Measurements from ENCODE around the gene C19orf53. TPM values are rescaled to one million over a fixed set of nuclear protein-coding genes. Genes with fewer than 3 reads are reported as not detected.
"Not testable (repeated sequence)": the region's sequence is repeated elsewhere in the genome, so short reads cannot be mapped to it uniquely, and the experiment has no call there.

Gene C19orf53
- total RNA-seq, 3 donors from 2014 or later (not counting 1 experiment from before 2014, with no cell fraction given) = 52.2 to 56.6 (median 54.7) TPM

DNA sequence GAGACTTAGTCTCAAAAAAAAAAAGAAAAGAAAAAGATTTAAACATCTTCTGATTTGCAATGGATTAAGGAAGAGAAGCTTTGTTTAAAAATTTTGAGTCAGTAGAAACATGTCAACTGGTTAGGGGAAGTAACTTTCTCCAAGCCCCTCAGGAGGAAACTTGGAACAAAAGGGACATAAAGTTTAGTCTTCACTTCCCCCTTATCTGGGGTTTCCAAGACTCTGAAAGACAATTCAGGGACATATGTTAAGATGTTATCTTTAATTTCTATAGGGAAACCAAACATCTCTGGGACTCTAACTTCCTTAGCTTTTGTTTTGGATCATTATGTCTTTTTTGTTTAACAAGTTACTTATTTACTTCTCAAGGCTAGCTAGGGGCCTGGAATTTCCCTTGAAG, 30.1 kb upstream of the C19orf53 start:
- Histone ChIP-seq H3K4me3 (ENCODE audit: low read length) (no peak overlapping the region), H3K4me1 (ENCODE audit: control insufficient read depth, insufficient read depth, low read length) (peaks cover 18% of the 10 kb centered on the region), H3K27me3 (ENCODE audit: control insufficient read depth, insufficient read depth, low read length) (no peaks in the 10 kb centered on the region), H3K9me3 (ENCODE audit: control insufficient read depth, insufficient read depth, low read length) (no peaks in the 10 kb centered on the region), H3K36me3 (ENCODE audit: control insufficient read depth, insufficient read depth, low read length) (no peaks in the 10 kb centered on the region), H3K27ac (ENCODE audit: low read length) (no peak overlapping the region)
- Mint-ChIP-seq H3K4me3 (no peak overlapping the region), H3K27ac (no peak overlapping the region), H3K36me3 (no peaks in the 10 kb centered on the region), H3K27me3 (ENCODE audit: low read depth in 2 of 2) (no peaks in the 10 kb centered on the region), H3K9me3 (no peaks in the 10 kb centered on the region), H3K4me1 (peaks cover 12 to 14% of the 10 kb centered on the region in 2 donors)
- intact Hi-C loops (cut with micrococcal nuclease) = no loop called here
- ATAC-seq (no peak), DNase-seq (no peak)
- TF ChIP-seq, protein P1, sequence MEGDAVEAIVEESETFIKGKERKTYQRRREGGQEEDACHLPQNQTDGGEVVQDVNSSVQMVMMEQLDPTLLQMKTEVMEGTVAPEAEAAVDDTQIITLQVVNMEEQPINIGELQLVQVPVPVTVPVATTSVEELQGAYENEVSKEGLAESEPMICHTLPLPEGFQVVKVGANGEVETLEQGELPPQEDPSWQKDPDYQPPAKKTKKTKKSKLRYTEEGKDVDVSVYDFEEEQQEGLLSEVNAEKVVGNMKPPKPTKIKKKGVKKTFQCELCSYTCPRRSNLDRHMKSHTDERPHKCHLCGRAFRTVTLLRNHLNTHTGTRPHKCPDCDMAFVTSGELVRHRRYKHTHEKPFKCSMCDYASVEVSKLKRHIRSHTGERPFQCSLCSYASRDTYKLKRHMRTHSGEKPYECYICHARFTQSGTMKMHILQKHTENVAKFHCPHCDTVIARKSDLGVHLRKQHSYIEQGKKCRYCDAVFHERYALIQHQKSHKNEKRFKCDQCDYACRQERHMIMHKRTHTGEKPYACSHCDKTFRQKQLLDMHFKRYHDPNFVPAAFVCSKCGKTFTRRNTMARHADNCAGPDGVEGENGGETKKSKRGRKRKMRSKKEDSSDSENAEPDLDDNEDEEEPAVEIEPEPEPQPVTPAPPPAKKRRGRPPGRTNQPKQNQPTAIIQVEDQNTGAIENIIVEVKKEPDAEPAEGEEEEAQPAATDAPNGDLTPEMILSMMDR (IDR thresholded peaks at IDR 0.05) = no peak

DNA sequence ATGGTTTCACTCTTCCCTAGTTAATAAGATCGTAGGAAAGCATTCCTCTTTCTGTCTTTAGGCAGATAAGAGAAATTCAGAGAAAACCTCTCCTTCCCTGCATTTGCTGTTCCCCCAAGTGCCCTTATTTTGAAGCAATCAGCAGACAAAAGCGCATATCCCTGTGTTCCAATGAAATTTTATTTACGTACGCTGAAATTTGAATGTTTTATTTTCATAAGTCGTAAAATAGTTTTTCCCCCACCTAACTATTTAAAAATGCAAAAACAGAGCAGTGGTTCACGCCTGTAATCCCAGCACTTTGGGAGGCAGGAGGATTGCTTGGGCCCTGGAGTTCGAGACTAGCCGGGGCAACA, 27.2 kb upstream of the C19orf53 start:
- H3K9me3 Mint-ChIP-seq = no peaks in the 10 kb centered on the region
- peak overlapping the region; percentile 91 for H3K27ac Mint-ChIP-seq
- peak overlapping the region; percentile 35 for H3K4me3 ChIP-seq (ENCODE audit: low read length)
- TF ChIP-seq, protein P1 (IDR thresholded peaks at IDR 0.05) = no peak
- peaks cover 18% of the 10 kb centered on the region for H3K4me1 ChIP-seq (ENCODE audit: control insufficient read depth, insufficient read depth, low read length)
- ATAC-seq (no peak), DNase-seq (no peak)
- H3K27me3 ChIP-seq (ENCODE audit: control insufficient read depth, insufficient read depth, low read length) = no peaks in the 10 kb centered on the region
- intact Hi-C loops (cut with micrococcal nuclease) = no loop called here
- 94% methylated on average over 8 of the region's 8 CpGs for WGBS (ENCODE audit: insufficient coverage)
- H3K9me3 ChIP-seq (ENCODE audit: control insufficient read depth, insufficient read depth, low read length) = no peaks in the 10 kb centered on the region
- no peaks in the 10 kb centered on the region for H3K36me3 Mint-ChIP-seq
- H3K36me3 ChIP-seq (ENCODE audit: control insufficient read depth, insufficient read depth, low read length) = no peaks in the 10 kb centered on the region
- H3K4me1 Mint-ChIP-seq = peaks cover 14 to 22% of the 10 kb centered on the region in 2 donors
- H3K4me3 Mint-ChIP-seq = peak overlapping the region; percentile 61
- H3K27ac ChIP-seq (ENCODE audit: low read length) = peak overlapping the region; percentile 53
- H3K27me3 Mint-ChIP-seq (ENCODE audit: low read depth in 2 of 2) = no peaks in the 10 kb centered on the region

DNA sequence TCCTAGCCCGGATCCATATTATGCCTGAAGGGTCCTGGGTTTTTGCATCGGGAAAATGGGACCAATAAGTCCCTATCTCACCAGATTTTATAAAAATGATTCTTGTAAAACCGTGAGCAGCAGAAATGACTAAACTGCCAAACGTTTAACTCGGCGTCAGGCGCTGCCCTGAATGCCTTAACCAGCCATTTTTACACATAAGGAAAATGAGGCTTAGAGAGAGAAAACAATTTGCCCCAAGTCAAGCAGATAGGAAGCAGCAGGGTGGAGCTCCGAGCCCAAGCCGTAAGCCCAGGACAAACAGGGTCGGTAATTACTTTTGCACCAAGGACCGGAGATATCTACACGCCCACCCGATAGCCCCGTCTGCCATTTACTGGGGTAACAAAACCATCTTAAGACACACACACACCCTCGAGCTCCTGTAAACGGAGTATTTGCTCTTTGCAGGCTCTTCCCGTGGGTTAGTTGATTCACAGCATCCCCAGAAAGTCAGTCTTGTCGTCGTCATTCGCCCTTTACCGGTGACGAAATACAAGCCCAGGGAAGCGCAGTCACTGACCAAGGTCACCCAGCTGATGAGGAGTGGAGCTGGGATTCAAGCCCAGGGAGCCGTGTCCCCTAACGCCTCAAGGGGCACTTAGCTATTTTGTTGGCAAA, 26.0 kb upstream of the C19orf53 start:
- H3K27me3 ChIP-seq (ENCODE audit: control insufficient read depth, insufficient read depth, low read length) = no peaks in the 10 kb centered on the region
- 5% methylated on average over 25 of the region's 25 CpGs for WGBS (ENCODE audit: insufficient coverage)
- H3K36me3 ChIP-seq (ENCODE audit: control insufficient read depth, insufficient read depth, low read length) = peaks cover 6% of the 10 kb centered on the region
- peak in 1 of 2 donors; percentile 57 for DNase-seq
- H3K9me3 Mint-ChIP-seq = no peaks in the 10 kb centered on the region
- H3K4me3 Mint-ChIP-seq = peak overlapping the region; percentile 91
- TF ChIP-seq, protein P1 (IDR thresholded peaks at IDR 0.05) = no peak
- peak overlapping the region; percentile 91 for H3K27ac Mint-ChIP-seq
- H3K36me3 Mint-ChIP-seq = no peaks in the 10 kb centered on the region
- no peaks in the 10 kb centered on the region for H3K27me3 Mint-ChIP-seq (ENCODE audit: low read depth in 2 of 2)
- intact Hi-C loops (cut with micrococcal nuclease) = no loop called here
- H3K4me3 ChIP-seq (ENCODE audit: low read length) = peak overlapping the region; percentile 97
- peak overlapping the region; percentile 96 for H3K27ac ChIP-seq (ENCODE audit: low read length)
- H3K9me3 ChIP-seq (ENCODE audit: control insufficient read depth, insufficient read depth, low read length) = no peaks in the 10 kb centered on the region
- peaks cover 14 to 22% of the 10 kb centered on the region in 2 donors for H3K4me1 Mint-ChIP-seq
- peaks cover 18% of the 10 kb centered on the region for H3K4me1 ChIP-seq (ENCODE audit: control insufficient read depth, insufficient read depth, low read length)
- ATAC-seq = peak in 1 of 3 donors; percentile 5

DNA sequence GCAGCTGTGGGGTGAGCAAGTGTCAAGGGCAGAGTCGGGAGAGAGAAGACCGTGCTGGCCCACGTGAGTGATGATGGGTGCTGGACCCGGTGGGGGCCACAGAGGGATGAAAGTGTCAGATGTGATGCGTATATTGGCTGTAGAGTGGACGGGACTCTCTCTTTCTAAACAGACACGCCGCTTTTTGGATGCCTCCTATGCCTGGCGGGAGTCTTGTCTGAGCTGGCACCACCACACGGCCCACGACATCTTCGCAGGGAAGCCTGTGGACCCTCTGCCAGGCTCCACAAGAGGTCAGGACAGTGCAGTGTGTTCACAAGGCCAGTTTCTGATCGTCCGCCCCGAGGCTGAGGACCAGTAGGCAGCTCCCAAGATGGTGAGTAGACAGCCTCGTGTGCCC, 22.8 kb upstream of the C19orf53 start:
- H3K36me3 ChIP-seq (ENCODE audit: control insufficient read depth, insufficient read depth, low read length) = peaks cover 23% of the 10 kb centered on the region
- no peaks in the 10 kb centered on the region for H3K27me3 ChIP-seq (ENCODE audit: control insufficient read depth, insufficient read depth, low read length)
- ATAC-seq = no peak
- intact Hi-C loops (cut with micrococcal nuclease) = no loop called here
- H3K27ac ChIP-seq (ENCODE audit: low read length) = no peak overlapping the region
- no peak overlapping the region for H3K27ac Mint-ChIP-seq
- H3K4me3 ChIP-seq (ENCODE audit: low read length) = no peak overlapping the region
- H3K9me3 Mint-ChIP-seq = no peaks in the 10 kb centered on the region
- no peak overlapping the region for H3K4me3 Mint-ChIP-seq
- peaks cover 9% of the 10 kb centered on the region for H3K36me3 Mint-ChIP-seq
- WGBS (ENCODE audit: insufficient coverage) = 99% methylated on average over 16 of the region's 16 CpGs
- no peaks in the 10 kb centered on the region for H3K9me3 ChIP-seq (ENCODE audit: control insufficient read depth, insufficient read depth, low read length)
- H3K4me1 ChIP-seq (ENCODE audit: control insufficient read depth, insufficient read depth, low read length) = peaks cover 18% of the 10 kb centered on the region
- TF ChIP-seq, protein P1 (IDR thresholded peaks at IDR 0.05) = no peak
- no peak for DNase-seq
- no peaks in the 10 kb centered on the region for H3K27me3 Mint-ChIP-seq (ENCODE audit: low read depth in 2 of 2)
- H3K4me1 Mint-ChIP-seq = peaks cover 14 to 27% of the 10 kb centered on the region in 2 donors

DNA sequence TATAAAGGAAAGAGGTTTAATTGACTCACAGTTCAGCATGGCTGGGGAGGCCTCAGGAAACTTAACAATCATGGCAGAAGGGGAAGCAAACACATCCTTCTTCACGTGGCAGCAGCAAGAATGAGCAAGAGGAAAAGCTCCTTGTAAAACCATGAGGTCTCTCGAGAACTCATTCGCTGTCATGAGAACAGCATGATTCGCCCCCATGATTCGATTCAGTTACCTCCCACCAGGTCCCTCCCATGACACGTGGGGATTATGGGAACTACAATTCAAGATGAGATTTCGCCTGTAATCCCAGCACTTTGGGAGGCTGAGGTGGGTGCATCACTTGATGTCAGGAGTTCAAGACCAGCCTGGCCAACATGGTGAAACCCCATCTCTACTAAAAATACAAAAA, 20.6 kb upstream of the C19orf53 start:
- DNase-seq; H3K27me3 Mint-ChIP-seq (ENCODE audit: low read depth in 2 of 2); intact Hi-C loops (cut with micrococcal nuclease); H3K9me3 ChIP-seq (ENCODE audit: control insufficient read depth, insufficient read depth, low read length); H3K4me3 Mint-ChIP-seq; H3K9me3 Mint-ChIP-seq; H3K27ac Mint-ChIP-seq; H3K27ac ChIP-seq (ENCODE audit: low read length); H3K27me3 ChIP-seq (ENCODE audit: control insufficient read depth, insufficient read depth, low read length); H3K4me3 ChIP-seq (ENCODE audit: low read length); ATAC-seq; H3K4me1 ChIP-seq (ENCODE audit: control insufficient read depth, insufficient read depth, low read length): not testable (repeated sequence)
- peaks cover 1 to 21% of the 10 kb centered on the region in 2 donors for H3K4me1 Mint-ChIP-seq
- peaks cover 45% of the 10 kb centered on the region for H3K36me3 ChIP-seq (ENCODE audit: control insufficient read depth, insufficient read depth, low read length)
- 90% methylated on average over 7 of the region's 7 CpGs for WGBS (ENCODE audit: insufficient coverage)
- peaks cover 16% of the 10 kb centered on the region for H3K36me3 Mint-ChIP-seq

Data from natural killer cell (primary cell).